A673 (cell line): ENCODE measurements around the gene UBASH3A. TPM values are rescaled to one million over a fixed set of nuclear protein-coding genes. Genes with fewer than 3 reads are reported as not detected.

Source experiments
- BruUV-seq: library from RNA; stranded (reverse); fragments of 400-500 nt; replicated peaks from 2 replicates; lab custom pipeline; 2021; lab: Mats Ljungman, UMichigan
- CTCF ChIA-PET: fragments of 300-600 bp; sonication (Branson Sonifier 250); formaldehyde crosslinking; loops from one replicate; lab custom pipeline; 2022; ENCODE audit warnings: antibody characterized with exemption; lab: Charles Lee
- POLR2A ChIA-PET: fragments of 300-600 bp; sonication (Branson Sonifier 250); formaldehyde crosslinking; loops from one replicate; lab custom pipeline; 2022; ENCODE audit warnings: antibody characterized with exemption; ENCODE audit not compliant: low non-redundant PET; lab: Charles Lee
- DNase-seq: peaks from one replicate; pipeline ENCODE4 v3.0.0-alpha.2; 2015; ENCODE audit warnings: low spot score
- H3K27ac ChIP-seq: fragments of 200-600 bp; sonication (generic); 2 replicates; pipeline ENCODE4 v1.5.1; 2016; ENCODE audit warnings: mixed run types, low read depth, mild to moderate bottlenecking, mixed read lengths, antibody characterized with exemption, low read length; ENCODE audit not compliant: poor library complexity, severe bottlenecking
- H3K27me3 ChIP-seq: fragments of 200-600 bp; sonication (generic); replicated peaks from 2 replicates; pipeline ENCODE4 v1.6.1; 2017; ENCODE audit warnings: mixed run types, low read depth, mild to moderate bottlenecking, mixed read lengths, antibody characterized with exemption, low read length; ENCODE audit not compliant: insufficient read depth, poor library complexity
- H3K36me3 ChIP-seq: fragments of 200-600 bp; sonication (generic); 2 replicates; pipeline ENCODE4 v1.6.1; 2016; ENCODE audit warnings: mixed run types, mild to moderate bottlenecking, mixed read lengths, antibody characterized with exemption, low read length; ENCODE audit not compliant: insufficient read depth, poor library complexity, severe bottlenecking
- H3K4me1 ChIP-seq: fragments of 200-600 bp; sonication (generic); 2 replicates; pipeline ENCODE4 v1.6.1; 2017; ENCODE audit warnings: mixed run types, mild to moderate bottlenecking, mixed read lengths, antibody characterized with exemption, low read length; ENCODE audit not compliant: insufficient read depth, poor library complexity, severe bottlenecking
- H3K4me3 ChIP-seq: fragments of 200-600 bp; sonication (generic); 2 replicates; pipeline ENCODE4 v1.5.1; 2016; ENCODE audit warnings: low read depth, mixed run types, mild to moderate bottlenecking, mixed read lengths, low read length; ENCODE audit not compliant: poor library complexity, severe bottlenecking
- H3K9me3 ChIP-seq: fragments of 200-600 bp; sonication (generic); 2 replicates; pipeline ENCODE4 v1.6.1; 2016; ENCODE audit warnings: mixed run types, low read depth, mild to moderate bottlenecking, mixed read lengths, antibody characterized with exemption, low read length; ENCODE audit not compliant: poor library complexity, severe bottlenecking
- CTCF ChIP-seq: fragments of 300-800, 200-600 bp; sonication (generic); conservative IDR thresholded peaks from 2 replicates; pipeline ENCODE4 v1.5.1; 2017; ENCODE audit warnings: low read depth, mild to moderate bottlenecking, antibody characterized with exemption, low read length, moderate library complexity, mixed read lengths
- EZH2 ChIP-seq: fragments of 200-600 bp; sonication (generic); IDR thresholded peaks from 2 replicates; pipeline ENCODE4 v1.6.1; 2017; ENCODE audit warnings: borderline replicate concordance, low read depth, mild to moderate bottlenecking, mixed read lengths, antibody characterized with exemption, low read length; ENCODE audit not compliant: poor library complexity, severe bottlenecking
- intact Hi-C: fragments of 100-400 bp; cut with micrococcal nuclease; formaldehyde crosslinking; loops from one replicate; pipeline ENCODE4 v1.10.0; 2022; ENCODE audit not compliant: unreplicated experiment
- total RNA-seq: library from RNA; stranded (reverse); gene quantifications from 2 replicates; pipeline ENCODE4 v1.2.3, GENCODE V29; 2021

Gene UBASH3A
- total RNA-seq, 1 experiment from 2014 or later: not detected

GRCh38 chr21:42390193-42390592, 13.5 kb upstream of the UBASH3A start:
- POLR2A ChIA-PET: no interaction called here
- CTCF ChIA-PET: no interaction called here
- Histone ChIP-seq H3K27ac (no peak overlapping the region), H3K27me3 (no peaks in the 10 kb centered on the region), H3K4me1 (peaks cover 7% of the 10 kb centered on the region), H3K4me3 (no peak overlapping the region), H3K9me3 (no peaks in the 10 kb centered on the region), H3K36me3 (no peaks in the 10 kb centered on the region)
- no TSS peak for BruUV-seq
- no peak for TF ChIP-seq CTCF
- intact Hi-C loops: no loop called here
- DNase-seq: no peak

GRCh38 chr21:42390696-42391095, 13.0 kb upstream of the UBASH3A start:
- Histone ChIP-seq H3K4me1 (peaks cover 7% of the 10 kb centered on the region), H3K27ac (no peak overlapping the region), H3K36me3 (no peaks in the 10 kb centered on the region), H3K27me3 (no peaks in the 10 kb centered on the region), H3K9me3 (no peaks in the 10 kb centered on the region), H3K4me3 (no peak overlapping the region)
- BruUV-seq: no TSS peak
- DNase-seq: no peak
- TF ChIP-seq CTCF: no peak
- TF ChIP-seq EZH2: no peak
- ChIA-PET POLR2A (no interaction called here), CTCF (no interaction called here)
- intact Hi-C loops: no loop called here

- Histone ChIP-seq H3K4me3 (no peak overlapping the region), H3K36me3 (no peaks in the 10 kb centered on the region), H3K4me1 (peaks cover 7% of the 10 kb centered on the region), H3K9me3 (no peaks in the 10 kb centered on the region), H3K27ac (no peak overlapping the region), H3K27me3 (no peaks in the 10 kb centered on the region)
- no TSS peak for BruUV-seq
- CTCF ChIA-PET: no interaction called here
- POLR2A ChIA-PET: no interaction called here
- no peak for DNase-seq
- no peak for TF ChIP-seq CTCF
- TF ChIP-seq EZH2: no peak
- intact Hi-C loops: no loop called here
These were observed 12.4 kb upstream of the UBASH3A start for GRCh38 chr21:42391297-42391696.
